Skeletal muscle tissue (tissue), 4 donors: Measurements from ENCODE around the gene ELOVL5. TPM values are rescaled to one million over a fixed set of nuclear protein-coding genes. Genes with fewer than 3 reads are reported as not detected.

Source experiments
- H3K27ac ChIP-seq: one replicate; pipeline ENCODE4 v1.7.0; 2013; ENCODE audit warnings: mild to moderate bottlenecking, low read depth, low read length, inconsistent platforms
- H3K27me3 ChIP-seq, 3 donors: one replicate each; pipeline ENCODE4 v1.7.0; 2013; ENCODE audit warnings: low read length in 3 of 3; ENCODE audit not compliant: control insufficient read depth in 3 of 3, insufficient read depth in 3 of 3
- H3K36me3 ChIP-seq, 3 donors: one replicate each; pipeline ENCODE4 v1.7.0; 2013; ENCODE audit warnings: low read length in 3 of 3; ENCODE audit not compliant: control insufficient read depth in 3 of 3, insufficient read depth in 3 of 3
- H3K4me1 ChIP-seq, 3 donors: one replicate each; pipeline ENCODE4 v1.7.0; 2013; ENCODE audit warnings: low read length in 3 of 3, mild to moderate bottlenecking in 3 of 3; ENCODE audit not compliant: control insufficient read depth in 3 of 3, insufficient read depth in 3 of 3
- H3K4me3 ChIP-seq, 3 donors: one replicate each; pipeline ENCODE4 v1.7.0; 2013; ENCODE audit warnings: low read length in 3 of 3
- H3K9ac ChIP-seq, 3 donors: one replicate each; pipeline ENCODE4 v1.7.0; 2013; ENCODE audit warnings: low read length in 3 of 3, mild to moderate bottlenecking in 3 of 3, moderate library complexity in 2 of 3, low read depth in 1 of 3
- H3K9me3 ChIP-seq, 3 donors: one replicate each; pipeline ENCODE4 v1.7.0; 2013; ENCODE audit warnings: low read length in 3 of 3; ENCODE audit not compliant: control insufficient read depth in 3 of 3
- total RNA-seq: library from RNA; depleted of rRNA; stranded (reverse); fragments of >200 nt; gene quantifications from one replicate; pipeline ENCODE4 v1.2.3, GENCODE V29; 2014
- donor health status: Osteomylitis.

Gene ELOVL5
- total RNA-seq, 1 donor from 2014 or later, result 30.3 TPM

- H3K27ac ChIP-seq, result no peak overlapping the region
These were observed 83.7 kb downstream of the ELOVL5 start for GRCh38 chr6:53264915-53265607.

GRCh38 chr6:53264337-53264736 is 84.4 kb downstream of the ELOVL5 start:
- no peaks in the 10 kb centered on the region for H3K27me3 ChIP-seq
- no peak overlapping the region for H3K4me3 ChIP-seq
- H3K4me1 ChIP-seq, result no peaks in the 10 kb centered on the region
- no peak overlapping the region for H3K27ac ChIP-seq
- H3K36me3 ChIP-seq, result peaks cover 0 to 5% (median 3%) of the 10 kb centered on the region in 3 donors
- H3K9ac ChIP-seq, result no peak overlapping the region
- no peaks in the 10 kb centered on the region for H3K9me3 ChIP-seq

More at GRCh38 chr6:53264915-53265607, 83.7 kb downstream of the ELOVL5 start:
- H3K27me3 ChIP-seq, result no peaks in the 10 kb centered on the region
- peaks cover 0 to 10% (median 3%) of the 10 kb centered on the region in 3 donors for H3K36me3 ChIP-seq
- H3K9ac ChIP-seq, result no peak overlapping the region
- no peaks in the 10 kb centered on the region for H3K9me3 ChIP-seq
- no peaks in the 10 kb centered on the region for H3K4me1 ChIP-seq
- H3K4me3 ChIP-seq, result no peak overlapping the region

GRCh38 chr6:53263917-53264316 is 84.8 kb downstream of the ELOVL5 start:
- no peaks in the 10 kb centered on the region for H3K4me1 ChIP-seq
- H3K9ac ChIP-seq, result no peak overlapping the region
- H3K4me3 ChIP-seq, result no peak overlapping the region
- H3K36me3 ChIP-seq, result peaks cover 0 to 4% (median 3%) of the 10 kb centered on the region in 3 donors
- H3K9me3 ChIP-seq, result no peaks in the 10 kb centered on the region
- H3K27me3 ChIP-seq, result no peaks in the 10 kb centered on the region
- H3K27ac ChIP-seq, result no peak overlapping the region

- Histone ChIP-seq H3K4me1 (no peaks in the 10 kb centered on the region), H3K4me3 (no peak overlapping the region), H3K36me3 (peaks cover 0 to 3% (median 3%) of the 10 kb centered on the region in 3 donors), H3K9ac (no peak overlapping the region), H3K27me3 (no peaks in the 10 kb centered on the region), H3K9me3 (no peaks in the 10 kb centered on the region), H3K27ac (no peak overlapping the region)
These were observed 88.7 kb downstream of the ELOVL5 start for GRCh38 chr6:53259860-53260580.

- Histone ChIP-seq H3K36me3 (peaks cover 0 to 3% (median 3%) of the 10 kb centered on the region in 3 donors), H3K27me3 (no peaks in the 10 kb centered on the region)
These were observed 90.0 kb downstream of the ELOVL5 start for GRCh38 chr6:53258774-53259155.

GRCh38 chr6:53258076-53258773 is 90.5 kb downstream of the ELOVL5 start:
- Histone ChIP-seq H3K9me3 (no peaks in the 10 kb centered on the region), H3K4me1 (no peaks in the 10 kb centered on the region), H3K9ac (no peak overlapping the region), H3K4me3 (no peak overlapping the region), H3K27me3 (no peaks in the 10 kb centered on the region), H3K27ac (no peak overlapping the region), H3K36me3 (peaks cover 0 to 3% (median 3%) of the 10 kb centered on the region in 3 donors)

More at GRCh38 chr6:53258774-53259155, 90.0 kb downstream of the ELOVL5 start:
- no peak overlapping the region for H3K4me3 ChIP-seq
- no peak overlapping the region for H3K27ac ChIP-seq
- H3K9me3 ChIP-seq, result no peaks in the 10 kb centered on the region
- H3K9ac ChIP-seq, result no peak overlapping the region
- H3K4me1 ChIP-seq, result no peaks in the 10 kb centered on the region

GRCh38 chr6:53257533-53257932 is 91.2 kb downstream of the ELOVL5 start:
- Histone ChIP-seq H3K4me1 (no peaks in the 10 kb centered on the region), H3K9ac (no peak overlapping the region), H3K9me3 (no peaks in the 10 kb centered on the region), H3K4me3 (no peak overlapping the region), H3K27ac (no peak overlapping the region), H3K36me3 (peaks cover 0 to 3% (median 3%) of the 10 kb centered on the region in 3 donors), H3K27me3 (no peaks in the 10 kb centered on the region)

GRCh38 chr6:53257001-53257400 is 91.7 kb downstream of the ELOVL5 start:
- Histone ChIP-seq H3K9me3 (no peaks in the 10 kb centered on the region), H3K4me1 (no peaks in the 10 kb centered on the region), H3K9ac (no peak overlapping the region), H3K36me3 (peaks cover 0 to 3% (median 3%) of the 10 kb centered on the region in 3 donors), H3K4me3 (no peak overlapping the region), H3K27me3 (no peaks in the 10 kb centered on the region), H3K27ac (no peak overlapping the region)

DNA sequence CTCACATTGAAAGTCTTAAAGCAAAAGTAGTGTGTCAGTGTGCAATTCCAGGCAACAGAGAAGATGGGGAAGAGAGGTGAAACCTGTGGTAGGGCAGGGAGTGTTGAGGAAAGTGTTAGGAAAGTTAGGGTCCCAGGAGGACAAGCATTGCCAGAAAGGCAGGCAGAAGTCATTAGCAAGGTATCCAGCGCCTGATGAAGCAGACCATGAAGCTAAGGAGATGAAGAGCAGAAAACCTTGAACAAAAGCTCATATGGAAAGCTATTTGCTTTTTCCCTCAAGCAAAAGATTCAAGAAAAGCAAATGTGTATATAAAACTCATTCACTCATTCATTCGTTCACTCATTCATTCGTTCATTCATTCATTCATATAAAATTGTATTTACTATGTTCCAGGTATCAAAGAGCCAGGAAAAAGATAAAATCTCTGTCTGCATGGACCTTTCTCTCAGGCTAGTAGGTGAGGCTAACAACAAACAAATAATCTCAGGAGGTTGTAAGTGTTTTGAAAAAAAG is 96.5 kb downstream of the ELOVL5 start:
- Histone ChIP-seq H3K4me3 (no peak overlapping the region), H3K27ac (no peak overlapping the region), H3K4me1 (peaks cover 0 to 6% (median 3%) of the 10 kb centered on the region in 3 donors), H3K27me3 (no peaks in the 10 kb centered on the region), H3K9me3 (no peaks in the 10 kb centered on the region), H3K36me3 (no peaks in the 10 kb centered on the region), H3K9ac (no peak overlapping the region)
